Psoas muscle (tissue), 8 donors: Measurements from ENCODE around the gene ZNF275. TPM values are rescaled to one million over a fixed set of nuclear protein-coding genes. Genes with fewer than 3 reads are reported as not detected.

Experiments used
- ATAC-seq, 4 donors: fragments of 200-7000 bp; cut with Tn5 transposase; one replicate each; pipeline ENCODE4 v1.9.1; 2020; ENCODE audit warnings: moderate library complexity in 3 of 4, mild to moderate bottlenecking in 2 of 4
- DNase-seq, 2 donors: peaks; one replicate each; pipeline ENCODE4 v3.0.0-alpha.2; 2020
- H3K27ac ChIP-seq: fragments of 200-600 bp; one replicate; pipeline ENCODE4 v1.8.0; 2022
- H3K27me3 ChIP-seq, 3 donors: fragments of 200-600 bp in 1 of 3; one replicate each; pipeline versions ENCODE4 v1.6.1 to v1.8.0; 2013 to 2022; ENCODE audit warnings: low read length in 2 of 3, mild to moderate bottlenecking in 2 of 3, moderate library complexity in 1 of 3; ENCODE audit not compliant: insufficient read depth in 3 of 3
- H3K36me3 ChIP-seq, 2 donors: fragments of 200-600 bp in 1 of 2; one replicate each; pipeline versions ENCODE4 v1.6.1 to v1.8.0; 2013 to 2022; ENCODE audit warnings: low read depth in 1 of 2, mild to moderate bottlenecking in 1 of 2, moderate library complexity in 1 of 2; ENCODE audit not compliant: insufficient read depth in 1 of 2
- H3K4me1 ChIP-seq: fragments of 200-600 bp; one replicate; pipeline ENCODE4 v1.8.0; 2022
- H3K4me3 ChIP-seq: fragments of 200-600 bp; one replicate; pipeline ENCODE4 v1.8.0; 2022; ENCODE audit warnings: mild to moderate bottlenecking
- H3K9me3 ChIP-seq: fragments of 200-600 bp; one replicate; pipeline ENCODE4 v1.8.0; 2022
- WGBS, 3 donors: extraction: QIAGEN DNeasy Blood & Tissue Kit; methylation state at CpG; one replicate each; pipeline versions ENCODE4 v1.1.6 to v1.1.7; 2013; 5-methylcytosine and 5-hydroxymethylcytosine counted together
- intact Hi-C, 2 donors: fragments of 100-400 bp; cut with DNase I; formaldehyde crosslinking; loops; one replicate each; pipeline versions ENCODE4 v1.11.0 to v1.14.2; 2022
- polyA plus RNA-seq, 3 donors: library from polyadenylated mRNA; stranded (reverse); fragments of 200-250 nt; gene quantifications; one replicate each; pipeline ENCODE4 v1.2.3, GENCODE V29; 2013
- total RNA-seq, 4 donors: library from RNA; stranded (reverse); fragmentation: NEBNext Ultra II Directional in 2 of 4; extraction: Animal tissue kit (Norgen Biotek cat#: 25700) in 2 of 4; gene quantifications; one replicate each; pipeline versions ENCODE4 v1.2.1 to v1.2.4, GENCODE V29; 2021 to 2023
- TF ChIP-seq, protein P1 (sequence below): fragments of 200-600 bp; IDR thresholded peaks from one replicate; pipeline ENCODE4 v1.8.0; 2022; ENCODE audit warnings: antibody characterized with exemption
- donor health status: healthy with polysubstance abuse.
- donor health status: DM: no; HTN: no; CAD: no; lungs with moderate emphysema.
- donor health status: Bipolar disorder and iron deficiency.
- donor health status: healthy.
- donor health status: DM: yes; HTN: yes; CAD: no.
- donor health status: DM: no; HTN: no; CAD: no.
- donor health status: DM: no; HTN: no; CAD: no.
- donor health status: DM: yes; HTN: yes; CAD: no.

ZNF275 gene
- total and polyA plus RNA-seq, 7 donors: 2.4 to 7.7 (median 5.5) TPM

DNA sequence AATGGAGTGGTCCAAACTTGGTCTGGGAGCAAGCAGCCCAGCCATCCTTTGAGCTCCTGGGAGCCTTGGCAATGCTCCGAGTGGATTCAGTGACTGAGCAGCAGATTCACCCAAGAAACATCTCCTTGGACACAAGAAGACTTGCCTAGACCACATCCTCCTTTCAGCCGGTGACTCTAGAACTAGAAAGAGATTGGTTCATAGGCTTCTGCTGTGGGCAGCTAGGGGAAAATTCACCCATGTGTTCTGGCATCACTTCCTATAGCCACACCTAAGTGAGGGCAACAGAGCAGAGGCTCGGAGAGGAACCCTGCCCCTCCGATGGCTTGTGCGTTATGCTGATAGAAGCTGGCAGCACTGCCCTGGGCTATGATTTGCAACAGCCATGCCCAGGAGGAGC lies 16.0 kb downstream of the ZNF275 start:
- DNase-seq (no peak), ATAC-seq (no peak)
- 91 to 100% (median 92%) methylated on average over 5 of the region's 5 CpGs for WGBS, 3 donors
- Histone ChIP-seq H3K27ac (no peak overlapping the region), H3K36me3 (peaks cover 5 to 31% of the 10 kb centered on the region in 2 donors), H3K4me1 (no peaks in the 10 kb centered on the region), H3K4me3 (no peak overlapping the region), H3K27me3 (peaks cover 0 to 4% (median 0%) of the 10 kb centered on the region in 3 donors), H3K9me3 (no peaks in the 10 kb centered on the region)
- intact Hi-C loops: no loop called here
- TF ChIP-seq, protein P1, sequence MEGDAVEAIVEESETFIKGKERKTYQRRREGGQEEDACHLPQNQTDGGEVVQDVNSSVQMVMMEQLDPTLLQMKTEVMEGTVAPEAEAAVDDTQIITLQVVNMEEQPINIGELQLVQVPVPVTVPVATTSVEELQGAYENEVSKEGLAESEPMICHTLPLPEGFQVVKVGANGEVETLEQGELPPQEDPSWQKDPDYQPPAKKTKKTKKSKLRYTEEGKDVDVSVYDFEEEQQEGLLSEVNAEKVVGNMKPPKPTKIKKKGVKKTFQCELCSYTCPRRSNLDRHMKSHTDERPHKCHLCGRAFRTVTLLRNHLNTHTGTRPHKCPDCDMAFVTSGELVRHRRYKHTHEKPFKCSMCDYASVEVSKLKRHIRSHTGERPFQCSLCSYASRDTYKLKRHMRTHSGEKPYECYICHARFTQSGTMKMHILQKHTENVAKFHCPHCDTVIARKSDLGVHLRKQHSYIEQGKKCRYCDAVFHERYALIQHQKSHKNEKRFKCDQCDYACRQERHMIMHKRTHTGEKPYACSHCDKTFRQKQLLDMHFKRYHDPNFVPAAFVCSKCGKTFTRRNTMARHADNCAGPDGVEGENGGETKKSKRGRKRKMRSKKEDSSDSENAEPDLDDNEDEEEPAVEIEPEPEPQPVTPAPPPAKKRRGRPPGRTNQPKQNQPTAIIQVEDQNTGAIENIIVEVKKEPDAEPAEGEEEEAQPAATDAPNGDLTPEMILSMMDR: no peak

DNA sequence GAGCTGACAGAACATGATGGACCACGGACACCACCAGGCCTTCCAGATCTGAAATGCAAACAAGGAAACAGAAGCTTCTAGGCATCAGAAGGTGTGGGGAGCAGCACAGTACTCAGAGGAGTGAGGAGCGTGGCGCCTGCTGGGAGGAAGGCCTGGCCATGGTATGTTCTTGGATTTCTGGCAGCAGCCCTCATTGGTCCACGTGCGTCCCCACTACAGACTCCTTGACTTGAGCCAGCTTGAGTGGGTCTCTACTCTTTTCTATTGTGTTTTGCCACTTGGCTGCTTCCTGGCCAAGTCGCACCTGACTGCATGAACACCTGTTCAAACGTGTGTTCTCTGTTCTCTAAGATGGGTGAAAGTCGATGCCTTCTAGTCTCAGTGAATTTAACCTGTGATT lies 18.0 kb downstream of the ZNF275 start:
- peaks cover 0 to 4% (median 0%) of the 10 kb centered on the region in 3 donors for H3K27me3 ChIP-seq
- H3K9me3 ChIP-seq: no peaks in the 10 kb centered on the region
- TF ChIP-seq, protein P1: no peak
- intact Hi-C loops: no loop called here
- no peak overlapping the region for H3K27ac ChIP-seq
- H3K36me3 ChIP-seq: peaks cover 2 to 20% of the 10 kb centered on the region in 2 donors
- H3K4me3 ChIP-seq: no peak overlapping the region
- DNase-seq (no peak), ATAC-seq (no peak)
- no peaks in the 10 kb centered on the region for H3K4me1 ChIP-seq
- 78 to 92% (median 88%) methylated on average over 8 of the region's 8 CpGs for WGBS, 3 donors

DNA sequence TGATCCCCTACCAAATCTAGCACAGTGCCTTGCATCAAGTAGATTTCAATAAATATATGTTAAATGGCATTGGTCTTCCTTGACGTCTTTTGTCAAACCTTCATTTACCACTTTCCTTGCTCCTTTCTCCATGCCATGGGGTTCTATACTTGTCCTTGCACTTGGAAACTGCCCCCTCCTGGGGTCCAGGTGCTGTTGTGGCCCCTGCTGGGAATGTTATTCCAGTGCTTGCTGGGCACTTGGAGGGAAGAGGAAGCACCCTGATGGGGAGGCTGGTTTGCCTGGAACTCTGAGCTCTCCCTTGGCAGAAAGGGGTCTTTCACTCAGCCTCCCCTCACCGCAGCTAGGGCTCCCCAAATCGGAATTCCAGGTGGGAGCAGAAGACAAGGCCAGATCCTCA lies 18.9 kb downstream of the ZNF275 start:
- no peak for DNase-seq
- WGBS, 3 donors: 66 to 80% (median 73%) methylated on average over 3 of the region's 3 CpGs
- Histone ChIP-seq H3K4me3 (no peak overlapping the region), H3K27me3 (peaks cover 0 to 4% (median 0%) of the 10 kb centered on the region in 3 donors), H3K4me1 (no peaks in the 10 kb centered on the region), H3K27ac (no peak overlapping the region), H3K36me3 (peaks cover 0 to 11% of the 10 kb centered on the region in 2 donors), H3K9me3 (no peaks in the 10 kb centered on the region)
- no peak for ATAC-seq
- intact Hi-C loops: no loop called here
- TF ChIP-seq, protein P1: no peak

DNA sequence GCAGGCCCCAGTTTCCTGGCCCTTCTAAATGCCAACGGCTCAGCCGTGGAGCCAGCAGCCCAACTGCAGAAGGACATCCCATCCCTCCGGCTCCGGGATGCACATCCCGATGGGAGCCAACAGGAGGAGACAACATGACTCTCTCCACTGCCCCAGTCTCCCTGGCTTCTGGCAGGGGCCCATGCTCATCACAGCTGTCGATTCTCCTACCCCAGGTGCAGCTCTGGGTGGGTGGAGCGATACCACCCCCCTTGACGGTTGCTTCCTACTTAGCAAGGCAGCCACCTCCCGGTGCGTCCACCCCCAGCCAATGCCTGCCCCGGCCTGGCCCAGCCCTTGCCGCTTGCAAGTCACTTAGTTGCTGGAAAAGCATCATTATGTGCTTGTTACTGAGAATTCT lies 19.5 kb downstream of the ZNF275 start:
- peaks cover 0 to 4% (median 0%) of the 10 kb centered on the region in 3 donors for H3K27me3 ChIP-seq
- no peak overlapping the region for H3K27ac ChIP-seq
- H3K4me1 ChIP-seq: no peaks in the 10 kb centered on the region
- intact Hi-C loops: no loop called here
- DNase-seq (no peak), ATAC-seq (no peak)
- 36 to 48% (median 42%) methylated on average over 9 to 12 of the region's 12 CpGs for WGBS, 3 donors
- H3K4me3 ChIP-seq: no peak overlapping the region
- H3K36me3 ChIP-seq: peaks cover 0 to 8% of the 10 kb centered on the region in 2 donors
- TF ChIP-seq, protein P1: no peak
- H3K9me3 ChIP-seq: no peaks in the 10 kb centered on the region

DNA sequence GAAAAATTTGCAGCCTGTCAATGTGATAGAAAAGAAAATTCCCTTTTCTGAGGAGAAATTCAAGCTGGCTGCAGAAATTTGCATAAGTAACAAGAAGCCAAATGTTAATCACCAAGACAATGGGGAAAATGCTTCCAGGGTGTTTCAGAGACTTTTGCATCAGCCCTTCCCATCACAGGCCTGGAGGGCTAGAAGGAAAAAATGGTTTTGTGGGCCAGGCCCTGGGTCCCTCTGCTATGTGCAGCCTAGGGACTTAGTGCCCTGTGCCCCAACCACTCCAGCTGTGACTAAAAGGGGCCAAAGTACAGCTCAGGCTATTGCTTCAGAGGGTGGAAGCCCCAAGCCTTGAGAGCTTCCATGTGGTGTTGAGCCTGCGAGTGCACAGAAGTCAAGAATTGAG lies 23.9 kb downstream of the ZNF275 start:
- H3K27ac ChIP-seq: no peak overlapping the region
- H3K36me3 ChIP-seq: no peaks in the 10 kb centered on the region
- no peaks in the 10 kb centered on the region for H3K27me3 ChIP-seq
- no peak for ATAC-seq
- intact Hi-C loops: no loop called here
- DNase-seq: no peak
- TF ChIP-seq, protein P1: no peak
- H3K9me3 ChIP-seq: peaks cover 4% of the 10 kb centered on the region
- 77 to 95% (median 89%) methylated on average over 1 of the region's 1 CpG for WGBS, 3 donors
- no peaks in the 10 kb centered on the region for H3K4me1 ChIP-seq
- no peak overlapping the region for H3K4me3 ChIP-seq
